Measurements from ENCODE around the gene VPS13D.

VPS13D gene

GRCh38 chr1:12482988-12483387 lies 253.2 kb downstream of the VPS13D start:
- no peak for TF ChIP-seq CTCF (IDR thresholded peaks at IDR 0.05; ENCODE audit: control extremely low read depth, extremely low read depth, low read depth, missing control alignments)
- DNase-seq (ENCODE audit: extremely low spot score) = no peak
- ChIA-PET POLR2A (no interaction called here), CTCF (no interaction called here)

GRCh38 chr1:12485231-12486058 lies 255.6 kb downstream of the VPS13D start:
- no peak for DNase-seq (ENCODE audit: extremely low spot score)
- no peak for TF ChIP-seq CTCF (IDR thresholded peaks at IDR 0.05; ENCODE audit: control extremely low read depth, extremely low read depth, low read depth, missing control alignments)
- POLR2A ChIA-PET = no interaction called here
- CTCF ChIA-PET = no interaction called here

DNA sequence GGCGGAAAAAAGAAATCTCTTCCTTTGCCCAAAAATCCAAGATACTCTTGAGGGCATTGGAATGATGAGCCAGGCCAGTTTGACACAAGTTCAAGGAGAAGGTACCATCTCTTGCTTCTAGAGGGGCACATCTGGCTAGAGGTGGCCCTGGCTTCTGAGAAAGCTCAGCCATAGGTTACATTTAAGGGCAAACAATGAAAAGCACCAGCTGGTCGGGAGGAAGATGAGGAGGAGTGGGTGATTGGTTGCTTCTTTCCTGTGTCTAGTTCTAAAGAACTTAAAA lies 256.2 kb downstream of the VPS13D start:
- TF ChIP-seq CTCF (IDR thresholded peaks at IDR 0.05; ENCODE audit: control extremely low read depth, extremely low read depth, low read depth, missing control alignments) = no peak
- CTCF ChIA-PET = no interaction called here
- POLR2A ChIA-PET = no interaction called here
- DNase-seq (ENCODE audit: extremely low spot score) = no peak

- POLR2A ChIA-PET = no interaction called here
- no peak for DNase-seq (ENCODE audit: extremely low spot score)
Measured at GRCh38 chr1:12486401-12487005, 256.7 kb downstream of the VPS13D start.

DNA sequence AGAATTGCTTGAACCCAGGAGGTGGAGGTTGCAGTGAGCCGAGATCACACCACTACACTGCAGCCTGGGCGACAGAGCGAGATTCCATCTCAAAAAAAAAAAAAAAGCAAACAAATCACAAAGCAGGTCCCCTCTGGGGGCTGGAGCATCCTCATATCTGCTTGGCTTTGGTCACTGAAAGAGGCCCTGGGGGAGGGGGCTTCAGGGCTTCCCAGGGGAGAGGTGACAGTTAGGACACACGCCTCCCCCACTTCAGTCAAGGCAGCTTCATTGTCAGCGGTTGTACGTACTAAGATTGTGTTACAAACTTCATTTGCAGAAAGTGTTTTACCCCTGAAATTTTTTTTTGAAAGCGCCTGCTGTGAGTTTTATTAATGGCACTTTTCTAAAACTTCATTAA lies 257.7 kb downstream of the VPS13D start:
- CTCF ChIA-PET = interaction anchor here (1.6 kb wide), 1 partner anchor 19 kb away, joined by 3 read pairs; no protein-coding TSS in a partner anchor

More at GRCh38 chr1:12486401-12487005, 256.7 kb downstream of the VPS13D start:
- TF ChIP-seq CTCF (IDR thresholded peaks at IDR 0.05; ENCODE audit: control extremely low read depth, extremely low read depth, low read depth, missing control alignments) = no peak
- CTCF ChIA-PET = no interaction called here

More for the DNA sequence above, 257.7 kb downstream of the VPS13D start:
- POLR2A ChIA-PET = no interaction called here
- DNase-seq (ENCODE audit: extremely low spot score) = no peak
- no peak for TF ChIP-seq CTCF (IDR thresholded peaks at IDR 0.05; ENCODE audit: control extremely low read depth, extremely low read depth, low read depth, missing control alignments)
